ENCODE data around the gene FOXO1.
A peak's percentile ranks its signal among the peaks of the same experiment; 100 is the strongest.

Gene FOXO1

DNA sequence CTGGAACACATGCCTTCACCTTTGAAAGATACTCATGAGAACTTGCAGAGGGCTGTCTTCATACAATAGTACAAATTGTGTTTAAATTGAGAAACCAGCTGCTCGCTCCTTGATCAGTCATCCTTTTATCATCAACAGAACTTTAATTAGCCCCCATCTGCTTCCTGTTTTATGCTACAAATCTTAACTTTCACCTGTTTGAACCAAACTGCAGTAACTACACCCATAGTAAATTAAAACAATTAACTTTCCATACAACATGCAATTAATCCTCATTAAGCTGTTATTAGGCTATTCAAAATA lies 85.2 kb downstream of the FOXO1 start:
- ATAC-seq (replicated peaks), result peak; percentile 44 to 55
- no peak for DNase-seq
- Mint-ChIP-seq H3K27me3 (no peaks in the 10 kb centered on the region), H3K4me3 (peak overlapping the region; percentile 32 to 61), H3K27ac (peak overlapping the region; percentile 92), H3K9me3 (peaks cover 11 to 12% of the 10 kb centered on the region in 2 donors), H3K4me1 (peaks cover 64 to 92% of the 10 kb centered on the region in 2 donors), H3K36me3 (peaks cover 16 to 26% of the 10 kb centered on the region in 2 donors)

DNA sequence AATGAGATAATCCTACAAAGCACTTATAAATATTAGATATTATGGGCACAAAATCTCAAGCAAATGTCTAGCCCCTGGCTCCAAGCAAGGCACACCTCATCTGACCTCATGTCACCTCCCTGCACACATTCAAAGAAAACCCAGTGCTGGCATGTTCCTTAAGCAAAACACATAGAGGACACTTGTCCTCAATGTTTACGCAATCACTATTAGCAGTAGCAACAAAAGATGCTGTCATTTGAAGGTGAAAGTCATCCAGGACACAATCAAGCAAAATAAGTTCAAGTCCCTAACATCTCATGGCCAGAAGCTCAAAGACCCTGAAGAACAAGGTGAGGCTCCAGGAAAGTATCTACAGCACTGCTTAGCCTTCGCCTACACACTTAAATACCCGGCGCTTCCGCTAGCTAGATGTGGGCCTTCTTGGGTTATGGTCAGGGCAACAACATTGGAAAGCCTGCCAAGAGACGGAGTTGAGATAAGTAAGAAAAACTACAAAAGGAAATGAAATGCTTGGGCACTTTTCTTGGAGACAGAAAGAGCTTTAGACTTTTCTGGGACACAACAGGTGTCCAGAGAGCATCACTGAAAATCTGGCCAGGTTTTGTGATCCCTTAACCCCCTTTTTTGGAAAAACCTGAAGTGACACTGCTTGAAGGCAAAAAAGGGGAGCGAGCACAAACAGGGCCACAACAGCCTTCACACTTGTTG lies 85.7 kb downstream of the FOXO1 start:
- no peak for DNase-seq
- Mint-ChIP-seq H3K9me3 (peaks cover 11 to 12% of the 10 kb centered on the region in 2 donors), H3K36me3 (peaks cover 16 to 31% of the 10 kb centered on the region in 2 donors), H3K27me3 (no peaks in the 10 kb centered on the region), H3K4me1 (peaks cover 66 to 93% of the 10 kb centered on the region in 2 donors), H3K4me3 (peak overlapping the region; percentile 18 to 61), H3K27ac (peak overlapping the region; percentile 92)
- ATAC-seq (replicated peaks), result peak; percentile 35 to 38

DNA sequence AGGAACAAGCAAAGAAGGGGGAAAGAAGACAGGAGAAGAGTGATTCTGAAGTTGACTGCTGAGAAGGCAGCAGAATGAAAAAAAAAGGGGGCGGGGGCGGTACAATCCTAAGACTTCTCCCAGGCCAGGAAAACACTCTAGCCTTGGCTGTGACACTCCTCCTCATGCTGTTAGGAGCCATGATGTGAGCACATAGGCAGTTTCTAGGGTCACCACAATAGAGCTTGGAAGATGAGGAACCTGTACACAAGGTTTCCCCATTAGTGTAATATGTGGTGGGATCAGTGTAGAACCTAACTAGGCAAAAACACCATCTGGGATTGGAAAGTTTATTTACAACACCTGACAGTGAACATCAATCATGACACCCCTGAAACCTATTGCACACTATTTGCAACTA lies 86.9 kb downstream of the FOXO1 start:
- peaks cover 63 to 95% of the 10 kb centered on the region in 2 donors for H3K4me1 Mint-ChIP-seq
- peak overlapping the region; percentile 73 for H3K27ac Mint-ChIP-seq
- H3K36me3 Mint-ChIP-seq, result peaks cover 16 to 27% of the 10 kb centered on the region in 2 donors
- peak overlapping the region in 1 of 2 donors; percentile 2 for H3K4me3 Mint-ChIP-seq
- no peaks in the 10 kb centered on the region for H3K27me3 Mint-ChIP-seq
- DNase-seq (no peak), ATAC-seq (replicated peaks) (no peak)
- peaks cover 11 to 12% of the 10 kb centered on the region in 2 donors for H3K9me3 Mint-ChIP-seq

DNA sequence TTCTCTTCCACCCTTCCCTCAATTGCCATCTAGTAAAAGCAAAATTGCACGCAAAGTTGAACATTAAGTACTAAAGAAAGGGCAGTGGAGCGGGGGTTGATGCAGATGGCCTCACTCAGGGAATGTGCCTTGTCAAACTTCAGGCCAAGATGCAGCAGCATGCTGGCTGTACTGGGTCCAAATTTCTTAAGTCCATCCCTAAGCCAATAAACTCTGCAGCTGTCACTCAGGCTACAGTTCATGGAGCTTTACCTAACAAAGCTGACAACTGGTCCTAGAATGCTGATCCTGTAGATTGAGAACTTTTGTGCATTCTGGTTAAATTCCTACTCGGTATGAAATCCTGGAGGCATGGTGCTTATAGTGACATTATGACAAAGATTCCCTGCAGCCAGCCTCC lies 88.4 kb downstream of the FOXO1 start:
- Mint-ChIP-seq H3K36me3 (peaks cover 7 to 18% of the 10 kb centered on the region in 2 donors), H3K27ac (peak overlapping the region; percentile 71), H3K4me3 (no peak overlapping the region), H3K4me1 (peaks cover 64 to 97% of the 10 kb centered on the region in 2 donors), H3K9me3 (peaks cover 4 to 5% of the 10 kb centered on the region in 2 donors), H3K27me3 (no peaks in the 10 kb centered on the region)
- ATAC-seq (replicated peaks) (no peak), DNase-seq (no peak)

DNA sequence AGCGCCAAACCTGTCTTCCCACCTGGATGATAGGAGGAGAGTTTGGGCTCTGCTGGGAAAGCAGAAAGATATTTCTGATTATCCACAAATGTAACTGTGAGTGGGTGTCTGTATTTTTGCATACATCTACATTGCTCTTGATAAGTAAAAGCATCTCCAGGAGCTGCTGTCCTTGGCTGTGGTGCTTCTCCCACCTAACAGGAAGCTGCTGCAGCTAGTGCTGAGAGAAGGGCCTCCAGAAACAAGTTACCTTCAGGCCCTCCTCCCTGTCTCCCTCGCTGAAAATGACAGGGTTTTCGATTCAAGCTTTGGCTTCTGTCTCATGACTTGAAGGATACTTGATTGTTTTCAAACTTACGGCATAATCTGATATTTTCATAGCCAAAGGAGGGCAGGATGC lies 90.1 kb downstream of the FOXO1 start:
- Mint-ChIP-seq H3K4me3 (no peak overlapping the region), H3K27me3 (no peaks in the 10 kb centered on the region), H3K9me3 (no peaks in the 10 kb centered on the region), H3K4me1 (peaks cover 68 to 96% of the 10 kb centered on the region in 2 donors), H3K36me3 (peaks cover 3 to 14% of the 10 kb centered on the region in 2 donors), H3K27ac (peak overlapping the region; percentile 86)
- no peak for DNase-seq
- ATAC-seq (replicated peaks), result peak in 1 of 2 donors; percentile 33

DNA sequence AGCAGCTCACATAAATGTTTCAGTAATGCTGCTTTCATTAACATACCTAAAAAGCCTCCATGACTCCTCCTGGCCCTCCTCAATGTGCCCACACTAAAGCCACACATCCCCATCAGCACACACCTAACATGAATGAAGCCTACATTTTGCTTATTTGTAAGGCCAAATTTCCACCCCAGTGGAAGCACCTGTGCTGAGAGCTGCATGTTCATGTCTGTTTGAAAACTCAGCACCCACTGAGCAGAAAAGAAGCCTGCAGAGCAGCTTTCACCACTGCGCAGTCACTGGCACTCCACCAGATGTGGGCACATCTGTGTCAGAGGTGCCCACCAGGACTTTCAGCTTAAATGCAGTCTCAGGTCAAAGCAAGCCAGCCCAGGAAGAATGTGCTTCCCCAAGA lies 93.5 kb downstream of the FOXO1 start:
- peaks cover 0 to 14% of the 10 kb centered on the region in 2 donors for H3K36me3 Mint-ChIP-seq
- H3K4me3 Mint-ChIP-seq, result peak overlapping the region; percentile 1 to 40
- peak overlapping the region; percentile 48 for H3K27ac Mint-ChIP-seq
- H3K4me1 Mint-ChIP-seq, result peaks cover 67 to 96% of the 10 kb centered on the region in 2 donors
- H3K27me3 Mint-ChIP-seq, result no peaks in the 10 kb centered on the region
- H3K9me3 Mint-ChIP-seq, result no peaks in the 10 kb centered on the region
- DNase-seq, result no peak
- peak; percentile 20 to 49 for ATAC-seq (replicated peaks)

DNA sequence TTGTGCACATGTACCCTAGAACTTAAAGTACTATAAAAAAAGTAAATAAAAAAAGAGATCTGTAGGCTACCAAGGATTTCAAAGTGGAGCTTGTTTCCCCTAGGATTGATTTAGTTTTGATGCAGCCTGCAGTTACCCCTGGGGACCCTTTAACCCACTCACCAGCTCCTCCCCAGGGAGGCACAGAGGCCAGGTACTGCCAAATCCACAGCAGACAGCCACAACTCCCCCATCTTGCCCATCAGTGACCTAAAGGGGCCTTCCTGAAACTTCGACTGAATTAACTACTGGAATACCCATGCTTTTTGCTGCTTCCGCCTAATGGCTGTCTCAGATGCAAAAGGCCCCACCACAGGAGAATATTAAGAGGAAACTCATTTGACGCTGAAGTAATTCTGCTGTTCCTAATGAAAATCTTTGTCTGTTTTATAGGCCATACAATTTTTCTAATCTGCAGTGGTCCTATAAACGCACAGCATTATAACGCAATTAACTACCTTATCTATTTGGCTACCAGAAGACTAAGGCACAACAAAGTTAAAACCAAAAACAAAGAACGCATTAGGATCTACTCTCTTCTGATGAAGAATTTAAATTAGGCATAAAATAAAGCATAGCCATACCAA lies 95.0 kb downstream of the FOXO1 start:
- Mint-ChIP-seq H3K27me3 (no peaks in the 10 kb centered on the region), H3K36me3 (peaks cover 0 to 9% of the 10 kb centered on the region in 2 donors), H3K4me3 (peak overlapping the region; percentile 34 to 56), H3K4me1 (peaks cover 57 to 94% of the 10 kb centered on the region in 2 donors), H3K9me3 (no peaks in the 10 kb centered on the region), H3K27ac (peak overlapping the region; percentile 75)
- DNase-seq (peak; percentile 28), ATAC-seq (replicated peaks) (peak; percentile 62 to 74)

DNA sequence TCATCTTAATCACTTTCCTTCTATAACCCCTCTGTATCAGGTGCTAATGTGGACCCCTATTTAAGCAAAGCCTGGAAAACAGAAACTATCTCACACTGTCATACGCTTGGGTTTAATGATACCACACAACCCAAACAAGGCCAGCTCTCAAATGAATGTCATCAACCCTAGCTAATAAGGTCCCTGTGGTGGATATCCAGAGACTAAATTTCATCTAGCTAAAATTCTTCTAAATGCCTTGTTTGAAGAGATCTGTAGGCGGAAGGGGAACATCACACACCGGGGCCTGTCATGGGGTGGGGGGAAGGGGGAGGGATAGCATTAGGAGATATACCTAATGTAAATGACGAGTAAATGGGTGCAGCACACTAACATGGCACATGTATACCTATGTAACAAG lies 95.5 kb downstream of the FOXO1 start:
- Mint-ChIP-seq H3K4me1 (peaks cover 56 to 92% of the 10 kb centered on the region in 2 donors), H3K27me3 (no peaks in the 10 kb centered on the region)
- ATAC-seq (replicated peaks), result peak; percentile 30 to 34

DNA sequence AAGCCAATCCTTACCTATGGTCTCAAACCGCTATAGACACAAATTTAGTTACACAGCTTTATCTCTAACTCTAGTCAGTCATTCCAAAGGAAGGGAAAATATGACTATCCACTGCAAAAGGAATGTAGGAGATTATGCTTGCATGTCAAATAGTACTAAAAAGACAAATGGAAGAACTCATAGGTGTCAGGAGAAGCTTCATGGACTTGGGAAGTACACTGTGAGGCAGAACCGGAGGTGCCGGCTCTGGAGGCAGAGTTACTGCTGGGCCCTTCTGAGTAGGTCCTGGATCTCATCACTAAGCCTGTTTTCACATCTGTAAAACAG lies 97.5 kb downstream of the FOXO1 start:
- no peak overlapping the region for H3K27ac Mint-ChIP-seq
- no peaks in the 10 kb centered on the region for H3K9me3 Mint-ChIP-seq
- no peaks in the 10 kb centered on the region for H3K27me3 Mint-ChIP-seq
- DNase-seq, result no peak
- no peak for ATAC-seq (replicated peaks)
- peaks cover 63 to 92% of the 10 kb centered on the region in 2 donors for H3K4me1 Mint-ChIP-seq
- H3K36me3 Mint-ChIP-seq, result peaks cover 0 to 4% of the 10 kb centered on the region in 2 donors
- no peak overlapping the region for H3K4me3 Mint-ChIP-seq

More for the DNA sequence above, 95.5 kb downstream of the FOXO1 start:
- no peaks in the 10 kb centered on the region for H3K9me3 Mint-ChIP-seq
- peaks cover 0 to 6% of the 10 kb centered on the region in 2 donors for H3K36me3 Mint-ChIP-seq
- H3K27ac Mint-ChIP-seq, result no peak overlapping the region
- no peak for DNase-seq
- no peak overlapping the region for H3K4me3 Mint-ChIP-seq

DNA sequence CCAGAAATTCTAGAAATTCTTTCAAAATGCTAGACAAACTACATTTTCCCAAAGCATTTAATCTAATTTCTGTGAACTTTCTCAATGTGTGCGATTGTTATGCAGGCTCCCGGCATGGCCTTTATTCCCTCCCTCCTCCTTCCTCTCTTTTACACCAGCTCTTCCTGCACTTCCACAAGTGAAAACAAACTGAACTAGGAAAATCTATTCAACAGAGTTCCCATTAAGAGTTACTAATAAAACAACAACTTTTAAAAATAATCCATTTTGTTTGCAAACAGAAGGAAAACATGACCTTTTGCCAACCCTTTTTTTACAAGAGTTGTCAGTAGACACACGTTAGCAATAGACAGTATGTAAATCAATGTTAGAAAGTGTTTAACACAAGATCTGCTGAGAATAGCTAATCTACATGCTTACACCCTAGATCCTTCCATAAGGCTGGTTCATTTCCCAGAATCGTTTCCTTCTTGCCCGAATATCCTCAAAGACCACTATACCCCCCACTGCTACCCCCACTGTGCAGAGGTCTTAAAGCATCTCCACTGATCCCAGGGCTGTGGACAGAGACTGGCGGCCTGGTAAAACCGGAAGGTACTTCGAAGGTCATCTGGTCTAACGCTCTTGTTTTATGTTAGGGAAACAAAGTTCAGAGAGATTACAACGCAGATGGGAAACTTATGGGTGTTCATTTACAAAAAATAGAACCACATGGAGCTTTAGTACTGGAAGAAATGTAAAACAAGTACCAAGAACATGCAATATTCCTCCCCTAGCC lies 98.0 kb downstream of the FOXO1 start:
- ATAC-seq (replicated peaks) (no peak), DNase-seq (no peak)
- Mint-ChIP-seq H3K4me3 (no peak overlapping the region), H3K4me1 (peaks cover 65 to 92% of the 10 kb centered on the region in 2 donors), H3K27ac (peak overlapping the region; percentile 15), H3K36me3 (peaks cover 0 to 4% of the 10 kb centered on the region in 2 donors), H3K9me3 (no peaks in the 10 kb centered on the region), H3K27me3 (no peaks in the 10 kb centered on the region)

DNA sequence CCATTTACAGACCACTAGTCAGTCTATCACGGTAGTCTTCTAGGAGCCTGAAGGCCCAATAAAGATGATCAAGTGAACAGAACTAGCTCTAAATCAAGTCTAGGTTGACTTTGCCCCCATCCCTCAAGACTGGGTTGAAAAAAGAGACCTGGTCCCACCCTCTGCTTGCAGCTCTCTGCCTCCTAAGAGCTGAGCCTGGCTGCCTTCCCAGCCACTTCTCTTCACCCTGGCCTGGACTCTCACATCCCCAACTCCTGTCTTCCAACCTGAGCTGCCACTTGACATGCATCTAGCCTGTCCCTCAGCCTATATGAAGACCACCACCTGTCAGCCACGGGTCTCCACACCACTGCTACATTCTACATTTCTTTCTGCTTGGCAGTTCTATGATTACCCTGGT lies 99.6 kb downstream of the FOXO1 start:
- H3K36me3 Mint-ChIP-seq, result no peaks in the 10 kb centered on the region
- H3K4me1 Mint-ChIP-seq, result peaks cover 69 to 97% of the 10 kb centered on the region in 2 donors
- H3K9me3 Mint-ChIP-seq, result no peaks in the 10 kb centered on the region
- DNase-seq, result no peak
- ATAC-seq (replicated peaks), result no peak
- H3K27ac Mint-ChIP-seq, result peak overlapping the region; percentile 62
- no peak overlapping the region for H3K4me3 Mint-ChIP-seq
- H3K27me3 Mint-ChIP-seq, result no peaks in the 10 kb centered on the region

DNA sequence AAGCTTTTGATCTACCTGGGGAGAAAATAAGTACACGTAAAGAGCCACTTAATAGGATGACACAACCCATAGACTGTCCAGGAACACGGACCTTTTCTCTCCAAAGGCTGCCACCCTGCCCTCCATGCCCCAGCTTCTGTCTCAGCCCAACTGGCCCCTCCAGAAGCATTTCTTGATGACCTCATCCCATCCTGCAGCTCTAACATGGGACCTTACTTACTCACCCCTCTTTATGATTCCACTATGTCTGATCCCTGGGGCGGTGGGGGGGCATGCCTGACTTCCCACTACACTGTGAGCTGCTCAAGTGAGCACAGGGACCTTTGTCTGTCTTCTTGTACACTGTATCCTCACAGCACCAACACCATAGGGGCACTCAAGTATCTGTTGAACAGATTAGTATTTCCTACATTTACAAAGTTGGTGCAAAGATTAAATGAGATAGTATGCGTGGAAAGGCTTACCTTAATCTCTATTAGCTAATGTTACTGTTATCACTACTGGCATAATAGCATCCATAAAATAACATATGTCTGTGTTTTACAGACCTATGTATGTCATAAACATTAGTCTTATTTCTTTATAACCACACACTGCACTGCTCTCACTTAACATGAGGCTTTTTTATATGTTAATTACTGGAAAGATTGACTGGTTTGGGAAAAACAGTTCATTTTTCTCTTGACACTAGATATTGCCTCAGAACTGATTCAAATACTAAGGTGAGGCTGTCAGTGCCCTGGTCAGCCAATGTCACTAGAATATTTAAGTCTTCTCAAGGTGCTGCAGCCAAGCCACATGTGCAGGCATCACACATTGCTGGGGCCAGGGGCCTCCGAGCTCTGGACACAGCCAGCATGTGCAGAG lies 100.9 kb downstream of the FOXO1 start:
- Mint-ChIP-seq H3K27me3 (no peaks in the 10 kb centered on the region), H3K9me3 (no peaks in the 10 kb centered on the region), H3K27ac (peak overlapping the region; percentile 80), H3K36me3 (peaks cover 5 to 6% of the 10 kb centered on the region in 2 donors), H3K4me1 (peaks cover 59 to 97% of the 10 kb centered on the region in 2 donors), H3K4me3 (peak overlapping the region; percentile 27 to 46)
- DNase-seq (no peak), ATAC-seq (replicated peaks) (peak in 1 of 2 donors; percentile 9)

DNA sequence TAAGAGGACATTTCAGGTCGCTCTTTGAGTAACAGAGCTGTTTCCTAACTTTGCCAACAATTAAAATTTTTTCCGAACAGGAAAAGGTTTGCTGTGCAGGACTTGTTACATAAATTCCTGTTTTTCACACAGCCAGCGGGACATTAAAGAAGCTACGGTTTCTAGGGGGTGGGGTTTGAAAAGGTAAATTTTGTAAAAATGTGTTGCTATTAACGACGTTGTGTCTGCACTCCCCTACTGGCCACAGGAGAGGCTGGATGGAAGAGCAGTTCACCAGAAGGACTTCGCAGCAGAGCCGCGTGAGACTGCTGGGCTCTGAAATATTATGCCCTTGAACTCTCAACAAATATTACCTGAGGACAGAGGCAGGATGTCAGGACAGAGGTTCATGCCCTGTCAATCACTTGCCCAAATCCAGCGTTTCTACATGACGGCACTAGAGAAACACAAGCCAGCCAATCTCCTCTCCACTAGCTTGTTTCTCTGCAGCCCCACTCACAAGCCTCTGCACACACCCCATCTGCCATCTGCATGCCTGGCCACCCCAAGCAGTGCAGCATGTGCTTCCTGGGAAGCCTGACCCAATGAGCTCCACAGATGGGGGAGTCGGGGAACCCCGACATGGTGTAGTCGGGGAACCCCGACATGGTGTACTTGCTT lies 102.0 kb downstream of the FOXO1 start:
- Mint-ChIP-seq H3K9me3 (no peaks in the 10 kb centered on the region), H3K36me3 (peaks cover 14 to 15% of the 10 kb centered on the region in 2 donors), H3K27me3 (no peaks in the 10 kb centered on the region), H3K4me3 (peak overlapping the region; percentile 65 to 67), H3K27ac (peak overlapping the region; percentile 21), H3K4me1 (peaks cover 56 to 97% of the 10 kb centered on the region in 2 donors)
- DNase-seq (peak; percentile 56), ATAC-seq (replicated peaks) (peak; percentile 88 to 89)

Data from stimulated activated naive B cell treated with anti-CD40 and anti-IgM and Interleukin-4, amounts not matched to agents 10 μg/mL and 1 μg/mL and 100 μg/mL, for 72 hours (primary cell).